Upper lobe of left lung (tissue), 4 donors: ENCODE data around the gene ZDHHC21.

Experiments
- EP300 ChIP-seq, 4 donors: sonication (generic); formaldehyde crosslinking; IDR thresholded peaks; one replicate each; pipeline ENCODE4 v1.5.1; 2017; ENCODE audit warnings: antibody characterized with exemption in 4 of 4, control low read depth in 2 of 4
- POLR2A ChIP-seq, 4 donors: fragments of 450-650 bp; IDR thresholded peaks; one replicate each; pipeline ENCODE4 v1.5.1; 2016 to 2017; ENCODE audit warnings: antibody characterized with exemption in 4 of 4, mild to moderate bottlenecking in 2 of 4
- POLR2AphosphoS5 ChIP-seq, 2 donors: sonication (generic); formaldehyde crosslinking; IDR thresholded peaks; one replicate each; pipeline ENCODE4 v1.5.1; 2017; ENCODE audit warnings: antibody characterized with exemption in 2 of 2
- TF ChIP-seq, protein P1 (sequence below), 6 experiments: fragments of 450-650 bp in 4 of 6; fragments of 200-600 bp in 2 of 6; sonication (generic) in 2 of 6; IDR thresholded peaks; one replicate each; pipeline ENCODE4 v1.5.1; 2016 to 2019; ENCODE audit warnings: antibody characterized with exemption in 6 of 6

GRCh38 chr9:14653511-14653910 lies 39.7 kb downstream of the ZDHHC21 start:
- TF ChIP-seq, protein P1, sequence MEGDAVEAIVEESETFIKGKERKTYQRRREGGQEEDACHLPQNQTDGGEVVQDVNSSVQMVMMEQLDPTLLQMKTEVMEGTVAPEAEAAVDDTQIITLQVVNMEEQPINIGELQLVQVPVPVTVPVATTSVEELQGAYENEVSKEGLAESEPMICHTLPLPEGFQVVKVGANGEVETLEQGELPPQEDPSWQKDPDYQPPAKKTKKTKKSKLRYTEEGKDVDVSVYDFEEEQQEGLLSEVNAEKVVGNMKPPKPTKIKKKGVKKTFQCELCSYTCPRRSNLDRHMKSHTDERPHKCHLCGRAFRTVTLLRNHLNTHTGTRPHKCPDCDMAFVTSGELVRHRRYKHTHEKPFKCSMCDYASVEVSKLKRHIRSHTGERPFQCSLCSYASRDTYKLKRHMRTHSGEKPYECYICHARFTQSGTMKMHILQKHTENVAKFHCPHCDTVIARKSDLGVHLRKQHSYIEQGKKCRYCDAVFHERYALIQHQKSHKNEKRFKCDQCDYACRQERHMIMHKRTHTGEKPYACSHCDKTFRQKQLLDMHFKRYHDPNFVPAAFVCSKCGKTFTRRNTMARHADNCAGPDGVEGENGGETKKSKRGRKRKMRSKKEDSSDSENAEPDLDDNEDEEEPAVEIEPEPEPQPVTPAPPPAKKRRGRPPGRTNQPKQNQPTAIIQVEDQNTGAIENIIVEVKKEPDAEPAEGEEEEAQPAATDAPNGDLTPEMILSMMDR (IDR thresholded peaks at IDR 0.05) = no peak
- TF ChIP-seq POLR2AphosphoS5 (IDR thresholded peaks at IDR 0.05) (no peak), EP300 (IDR thresholded peaks at IDR 0.05) (no peak), POLR2A (IDR thresholded peaks at IDR 0.05) (no peak)
